ENCODE measurements around the gene MEMO1. TPM values are rescaled to one million over a fixed set of nuclear protein-coding genes. Genes with fewer than 3 reads are reported as not detected.
"Not testable (repeated sequence)": the region's sequence is repeated elsewhere in the genome, so short reads cannot be mapped to it uniquely, and the experiment has no call there.

MEMO1 gene
- total RNA-seq (10 to 100 TPM; 38.2 to 47.3 TPM), polyA plus RNA-seq (ENCODE audit: insufficient read length in 6 of 6) (10 to 100 TPM; 33.0 to 46.4 (median 36.3) TPM)
- long read RNA-seq, donor 1, full-length matches to known transcripts, result 7 of 7 reads
- long read RNA-seq, donor 1, partial matches to known transcripts, result 0 of 7 reads
- long read RNA-seq, donor 1, other reads (novel, unspliced or antisense), result 0 of 7 reads
- long read RNA-seq, donor 2, full-length matches to known transcripts, result 2 of 2 reads
- long read RNA-seq, donor 2, partial matches to known transcripts, result 0 of 2 reads
- long read RNA-seq, donor 2, other reads (novel, unspliced or antisense), result 0 of 2 reads
- long read RNA-seq, donor 3, full-length matches to known transcripts, result 5 of 5 reads
- long read RNA-seq, donor 3, partial matches to known transcripts, result 0 of 5 reads
- long read RNA-seq, donor 3, other reads (novel, unspliced or antisense), result 0 of 5 reads
- long read RNA-seq, donor 4, full-length matches to known transcripts, result 11 of 13 reads
- long read RNA-seq, donor 4, partial matches to known transcripts, result 0 of 13 reads
- long read RNA-seq, donor 4, other reads (novel, unspliced or antisense), result 2 of 13 reads
- long read RNA-seq, donor 5, full-length matches to known transcripts, result 6 of 6 reads
- long read RNA-seq, donor 5, partial matches to known transcripts, result 0 of 6 reads
- long read RNA-seq, donor 5, other reads (novel, unspliced or antisense), result 0 of 6 reads
- long read RNA-seq, donor 6, full-length matches to known transcripts, result 8 of 8 reads
- long read RNA-seq, donor 6, partial matches to known transcripts, result 0 of 8 reads
- long read RNA-seq, donor 6, other reads (novel, unspliced or antisense), result 0 of 8 reads
- long read RNA-seq, donor 7, full-length matches to known transcripts, result 8 of 8 reads
- long read RNA-seq, donor 7, partial matches to known transcripts, result 0 of 8 reads
- long read RNA-seq, donor 7, other reads (novel, unspliced or antisense), result 0 of 8 reads
- long read RNA-seq, donor 8, full-length matches to known transcripts, result 8 of 8 reads
- long read RNA-seq, donor 8, partial matches to known transcripts, result 0 of 8 reads
- long read RNA-seq, donor 8, other reads (novel, unspliced or antisense), result 0 of 8 reads
- long read RNA-seq, donor 9, result 0 reads
- long read RNA-seq, donor 10, full-length matches to known transcripts, result 13 of 15 reads
- long read RNA-seq, donor 10, partial matches to known transcripts, result 0 of 15 reads
- long read RNA-seq, donor 10, other reads (novel, unspliced or antisense), result 2 of 15 reads
- long read RNA-seq, donor 11, full-length matches to known transcripts, result 7 of 7 reads
- long read RNA-seq, donor 11, partial matches to known transcripts, result 0 of 7 reads
- long read RNA-seq, donor 11, other reads (novel, unspliced or antisense), result 0 of 7 reads
- long read RNA-seq, donor 12, full-length matches to known transcripts, result 7 of 7 reads
- long read RNA-seq, donor 12, partial matches to known transcripts, result 0 of 7 reads
- long read RNA-seq, donor 12, other reads (novel, unspliced or antisense), result 0 of 7 reads

DNA sequence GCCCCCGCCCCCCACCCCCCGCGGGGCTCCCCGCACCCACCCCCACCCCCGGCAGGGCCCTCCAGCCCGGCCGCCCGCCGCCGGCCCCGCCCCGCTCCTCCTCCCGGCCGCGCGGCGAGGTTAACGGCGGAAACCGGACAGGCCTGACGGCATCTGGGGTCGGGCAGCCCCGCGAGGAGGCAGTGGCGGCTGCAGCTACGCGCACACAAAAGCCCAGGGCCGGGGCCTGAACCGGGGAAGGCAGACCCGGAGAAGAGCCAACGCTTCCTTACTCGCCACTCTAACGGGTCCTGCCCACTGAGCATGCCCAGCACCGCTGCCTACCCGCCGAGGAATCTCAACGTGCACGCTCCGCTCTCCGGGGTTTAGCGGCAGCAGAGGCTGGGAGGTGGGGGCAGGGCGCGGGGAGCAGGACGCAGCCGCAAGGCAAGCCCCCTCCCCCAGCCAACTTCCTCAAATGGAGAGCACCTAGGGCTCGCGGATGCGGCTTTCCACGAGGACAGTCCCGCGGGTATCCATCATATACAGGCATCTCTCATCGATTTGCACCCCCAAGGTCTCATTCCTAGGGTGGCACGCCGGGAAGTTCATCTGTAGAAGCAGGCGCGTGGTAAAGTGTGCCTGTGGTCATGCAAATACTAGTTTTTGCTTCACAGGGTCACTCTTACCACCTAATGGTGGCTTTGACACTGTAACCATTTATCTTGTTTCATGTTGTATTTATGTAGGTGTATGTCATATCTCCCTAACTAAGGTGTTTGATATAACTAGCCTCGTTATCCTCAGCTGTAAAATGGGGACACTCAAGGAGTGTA lies at the start of gene MEMO1:
TSS of gene MEMO1 (minus strand) at position 339 of the 815 bp plus-strand sequence. CDS start 761 bp downstream, outside the sequence.
- Histone ChIP-seq H3K36me3 (no peaks in the 10 kb centered on the region), H3K9me3 (no peaks in the 10 kb centered on the region), H3K27ac (peak within 1 kb of the TSS; percentile 96 to 98), H3K4me1 (peaks cover 3 to 42% of the 10 kb centered on the region in 2 donors), H3K4me3 (peak within 1 kb of the TSS; percentile 88), H3K27me3 (no peaks in the 10 kb centered on the region)
- TF ChIP-seq CTCF (IDR thresholded peaks at IDR 0.05), result no peak
- intact Hi-C loops (cut with DNase I), result no loop called here
- DNase-seq (peak; percentile 87 to 98 (median 96)), ATAC-seq (peak; percentile 91)

GRCh38 chr2:32060266-32060665 lies 49.5 kb upstream of the MEMO1 start:
- H3K4me3 ChIP-seq, result no peak overlapping the region
- ATAC-seq (no peak), DNase-seq (no peak)
- H3K36me3 ChIP-seq, result no peaks in the 10 kb centered on the region
- no peaks in the 10 kb centered on the region for H3K27me3 ChIP-seq
- no peak overlapping the region for H3K27ac ChIP-seq
- no peaks in the 10 kb centered on the region for H3K9me3 ChIP-seq
- no peak for TF ChIP-seq CTCF (IDR thresholded peaks at IDR 0.05)
- intact Hi-C loops (cut with DNase I), result no loop called here
- H3K4me1 ChIP-seq, result peaks cover 8 to 17% of the 10 kb centered on the region in 2 donors

DNA sequence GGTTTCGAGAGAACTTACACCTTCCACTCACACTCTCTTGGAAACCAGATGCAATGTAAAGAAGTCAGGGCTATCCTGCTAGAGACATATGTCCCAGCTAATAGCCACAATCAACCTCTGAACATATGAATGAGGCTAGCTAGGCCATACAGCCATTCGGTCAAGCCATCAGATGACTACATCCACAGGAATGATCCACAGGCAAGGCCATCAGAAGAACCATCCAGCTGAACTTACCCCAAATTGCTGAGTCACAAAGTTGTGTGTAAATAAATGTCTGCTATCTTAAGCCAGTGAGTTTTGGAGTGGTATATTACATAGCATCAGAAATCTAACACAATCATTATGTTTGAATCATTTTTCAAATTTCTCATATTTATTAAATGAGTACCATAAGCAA lies 47.3 kb upstream of the MEMO1 start:
- no peak for TF ChIP-seq CTCF (IDR thresholded peaks at IDR 0.05)
- no peak overlapping the region for H3K27ac ChIP-seq
- no peaks in the 10 kb centered on the region for H3K9me3 ChIP-seq
- intact Hi-C loops (cut with DNase I), result no loop called here
- ATAC-seq (no peak), DNase-seq (no peak)
- no peaks in the 10 kb centered on the region for H3K36me3 ChIP-seq
- H3K27me3 ChIP-seq, result no peaks in the 10 kb centered on the region
- no peak overlapping the region for H3K4me3 ChIP-seq
- H3K4me1 ChIP-seq, result peaks cover 0 to 9% of the 10 kb centered on the region in 2 donors

DNA sequence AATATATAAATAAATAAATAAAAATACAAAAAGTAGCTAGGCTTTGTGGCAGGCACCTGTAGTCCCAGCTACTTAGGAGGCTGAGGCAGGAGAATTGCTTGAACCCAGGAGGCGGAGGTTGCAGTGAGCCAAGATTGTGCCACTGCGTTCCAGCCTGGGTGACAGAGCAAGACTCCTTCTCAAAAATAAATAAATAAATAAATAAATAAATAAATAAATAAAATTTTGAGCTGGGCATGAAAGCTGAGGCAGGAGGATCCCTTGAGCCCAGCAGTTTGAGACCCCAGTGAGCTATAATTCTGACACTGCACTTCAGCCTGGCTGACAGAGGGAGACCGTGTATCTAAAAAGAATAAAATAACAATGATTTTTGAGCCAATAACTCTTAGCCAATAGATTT lies 43.8 kb upstream of the MEMO1 start:
- H3K27ac ChIP-seq; H3K9me3 ChIP-seq; DNase-seq; ATAC-seq; H3K4me1 ChIP-seq; intact Hi-C loops (cut with DNase I); H3K36me3 ChIP-seq; H3K4me3 ChIP-seq; H3K27me3 ChIP-seq: not testable (repeated sequence)
